Gastrocnemius medialis (tissue), 4 donors: Measurements from ENCODE around the gene CLK2. TPM values are rescaled to one million over a fixed set of nuclear protein-coding genes. Genes with fewer than 3 reads are reported as not detected.

Experiments
- ATAC-seq, 2 donors: fragments of 150-250 bp; one replicate each; pipeline ENCODE4 v1.9.1; 2016
- DNase-seq, 2 donors: peaks; one replicate each; pipeline ENCODE4 v3.0.0-alpha.2; 2019
- H3K27ac ChIP-seq, 4 donors: fragments of 200-600 bp; sonication (generic); 1 replicate in 1 of 4; 2 replicates in 3 of 4; pipeline ENCODE4 v1.5.1; 2016 to 2018; ENCODE audit warnings: mild to moderate bottlenecking in 2 of 4, moderate library complexity in 1 of 4
- H3K27me3 ChIP-seq, 3 donors: fragments of 200-600 bp; sonication (generic) in 2 of 3; 1 replicate in 1 of 3; 2 replicates in 2 of 3; pipeline versions ENCODE4 v1.5.1 to v1.6.0; 2016 to 2019; ENCODE audit warnings: mild to moderate bottlenecking in 1 of 3, moderate library complexity in 1 of 3
- H3K36me3 ChIP-seq, 2 donors: fragments of 200-600 bp; sonication (generic) in 1 of 2; one replicate each; pipeline ENCODE4 v1.5.1; 2017 to 2018
- H3K4me1 ChIP-seq, 2 donors: fragments of 200-600 bp; sonication (generic) in 1 of 2; one replicate each; pipeline ENCODE4 v1.5.1; 2016 to 2017; ENCODE audit warnings: mild to moderate bottlenecking in 2 of 2
- H3K4me3 ChIP-seq, 4 donors: fragments of 200-600 bp; sonication (generic) in 3 of 4; 1 replicate in 1 of 4; 2 replicates in 3 of 4; pipeline ENCODE4 v1.5.1; 2016 to 2019; ENCODE audit warnings: mild to moderate bottlenecking in 2 of 4
- H3K9me3 ChIP-seq, 3 donors: fragments of 200-600 bp; sonication (generic) in 2 of 3; 1 replicate in 1 of 3; 2 replicates in 2 of 3; pipeline ENCODE4 v1.5.1; 2016 to 2019
- CTCF ChIP-seq, 5 experiments: fragments of 450-650 bp in 3 of 5; fragments of 200-600 bp in 2 of 5; sonication (generic) in 2 of 5; IDR thresholded peaks in 4 of 5; conservative IDR thresholded peaks in 1 of 5; 1 replicate in 4 of 5; 2 replicates in 1 of 5; pipeline ENCODE4 v1.5.1; 2016 to 2019; ENCODE audit warnings: antibody characterized with exemption in 5 of 5, mild to moderate bottlenecking in 3 of 5, moderate library complexity in 3 of 5
- POLR2A ChIP-seq, 2 donors: fragments of 450-650 bp; IDR thresholded peaks; one replicate each; pipeline ENCODE4 v1.6.1; 2017; ENCODE audit warnings: antibody characterized with exemption in 2 of 2, mild to moderate bottlenecking in 2 of 2, moderate library complexity in 2 of 2
- in situ Hi-C, 4 donors: fragments of 200-750 bp; cut with MboI; loops; one replicate each; pipeline versions ENCODE4 v1.15.0 to v1.8.0; 2017; ENCODE audit warnings: low sequenced_read_pairs in 4 of 4
- intact Hi-C: fragments of 100-400 bp; cut with DNase I; formaldehyde crosslinking; loops from one replicate; pipeline ENCODE4 v1.15.1; 2023; ENCODE audit warnings: low total_unique reads
- total RNA-seq, 4 donors: library from RNA; depleted of rRNA; stranded (reverse); fragments of >200 nt; gene quantifications; one replicate each; pipeline versions ENCODE4 v1.1.0 to v1.2.3, GENCODE V29; 2016

The CLK2 gene
- total RNA-seq, 4 donors from 2014 or later: 7.1 to 13.1 (median 9.8) TPM

GRCh38 chr1:155285631-155286044 is 12.3 kb upstream of the CLK2 start:
- Histone ChIP-seq H3K27ac (no peak overlapping the region), H3K4me3 (no peak overlapping the region), H3K27me3 (no peaks in the 10 kb centered on the region), H3K4me1 (no peaks in the 10 kb centered on the region), H3K36me3 (no peaks in the 10 kb centered on the region), H3K9me3 (no peaks in the 10 kb centered on the region)
- no peak for ATAC-seq
- DNase-seq: no peak
- in situ Hi-C loops: no loop called here
- TF ChIP-seq POLR2A (IDR thresholded peaks at IDR 0.05) (no peak), CTCF (IDR thresholded peaks at IDR 0.05 in 4 of 5, conservative IDR thresholded peaks at IDR 0.05 in 1 of 5) (no peak)
- intact Hi-C loops: no loop called here

- H3K4me1 ChIP-seq: no peaks in the 10 kb centered on the region
- H3K27me3 ChIP-seq: no peaks in the 10 kb centered on the region
- no peak overlapping the region for H3K27ac ChIP-seq
- DNase-seq (no peak), ATAC-seq (no peak)
- H3K36me3 ChIP-seq: no peaks in the 10 kb centered on the region
- H3K4me3 ChIP-seq: no peak overlapping the region
- TF ChIP-seq POLR2A (IDR thresholded peaks at IDR 0.05): no peak
- no peak for TF ChIP-seq CTCF (IDR thresholded peaks at IDR 0.05 in 4 of 5, conservative IDR thresholded peaks at IDR 0.05 in 1 of 5)
- intact Hi-C loops (no loop called here), in situ Hi-C loops (no loop called here)
- no peaks in the 10 kb centered on the region for H3K9me3 ChIP-seq
Measured at GRCh38 chr1:155285063-155285462, 11.8 kb upstream of the CLK2 start.

DNA sequence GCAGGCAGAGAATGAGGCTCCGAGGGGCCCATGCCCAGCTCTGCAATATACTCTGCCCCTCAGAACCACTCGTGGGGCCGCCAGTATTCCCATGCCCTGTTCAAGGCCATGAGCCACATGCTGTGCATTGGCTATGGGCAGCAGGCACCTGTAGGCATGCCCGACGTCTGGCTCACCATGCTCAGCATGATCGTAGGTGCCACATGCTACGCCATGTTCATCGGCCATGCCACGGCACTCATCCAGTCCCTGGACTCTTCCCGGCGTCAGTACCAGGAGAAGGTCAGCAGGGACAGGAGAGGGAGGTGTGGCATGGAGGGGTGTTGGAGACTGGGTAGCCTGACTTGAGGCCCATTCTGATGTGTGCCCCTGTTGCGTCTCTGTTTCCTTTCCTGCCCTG is 11.2 kb upstream of the CLK2 start:
- Histone ChIP-seq H3K4me1 (no peaks in the 10 kb centered on the region), H3K27ac (no peak overlapping the region), H3K36me3 (no peaks in the 10 kb centered on the region), H3K4me3 (no peak overlapping the region), H3K9me3 (no peaks in the 10 kb centered on the region), H3K27me3 (no peaks in the 10 kb centered on the region)
- in situ Hi-C loops (loop anchor here in 2 of 4 donors (5.0 kb wide), 2 partner anchors 33 to 37 kb away; no protein-coding TSS in a partner anchor), intact Hi-C loops (no loop called here)
- TF ChIP-seq POLR2A (IDR thresholded peaks at IDR 0.05): no peak
- TF ChIP-seq CTCF (IDR thresholded peaks at IDR 0.05 in 4 of 5, conservative IDR thresholded peaks at IDR 0.05 in 1 of 5): no peak
- DNase-seq (no peak), ATAC-seq (no peak)

GRCh38 chr1:155282488-155283091 is 9.3 kb upstream of the CLK2 start:
- Histone ChIP-seq H3K36me3 (no peaks in the 10 kb centered on the region), H3K27ac (no peak overlapping the region), H3K9me3 (no peaks in the 10 kb centered on the region), H3K27me3 (no peaks in the 10 kb centered on the region), H3K4me3 (no peak overlapping the region), H3K4me1 (peaks cover 6 to 7% of the 10 kb centered on the region in 2 donors)
- DNase-seq (no peak), ATAC-seq (no peak)
- in situ Hi-C loops (loop anchor here in 2 of 4 donors (5.0 kb wide), 2 partner anchors 35 kb away; no protein-coding TSS in a partner anchor), intact Hi-C loops (no loop called here)
- TF ChIP-seq CTCF (IDR thresholded peaks at IDR 0.05 in 4 of 5, conservative IDR thresholded peaks at IDR 0.05 in 1 of 5): no peak
- no peak for TF ChIP-seq POLR2A (IDR thresholded peaks at IDR 0.05)

DNA sequence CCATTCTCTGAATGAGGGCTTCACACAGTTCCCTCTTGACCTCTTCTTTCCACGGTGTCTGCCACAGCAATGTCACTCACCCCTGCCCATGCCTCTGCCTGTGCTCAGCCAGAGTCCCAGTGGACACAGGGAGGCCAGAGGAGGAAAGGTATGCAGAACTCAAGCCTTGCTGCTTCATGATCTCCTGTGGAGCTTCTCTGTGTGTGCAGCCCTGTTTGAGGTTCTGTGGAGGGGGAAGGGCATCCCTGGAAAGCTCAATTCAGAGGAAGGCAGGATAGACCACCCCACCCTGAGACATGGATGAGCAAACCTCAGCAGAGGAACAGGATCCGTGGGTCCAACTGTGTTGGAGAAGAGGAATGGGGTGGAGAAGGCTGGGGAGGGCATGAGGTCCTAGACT is 6.0 kb upstream of the CLK2 start:
- no peak for ATAC-seq
- Histone ChIP-seq H3K4me1 (peaks cover 9 to 18% of the 10 kb centered on the region in 2 donors), H3K9me3 (no peaks in the 10 kb centered on the region), H3K4me3 (no peak overlapping the region), H3K36me3 (no peaks in the 10 kb centered on the region), H3K27ac (no peak overlapping the region), H3K27me3 (no peaks in the 10 kb centered on the region)
- intact Hi-C loops (no loop called here), in situ Hi-C loops (no loop called here)
- DNase-seq: no peak
- no peak for TF ChIP-seq POLR2A (IDR thresholded peaks at IDR 0.05)
- no peak for TF ChIP-seq CTCF (IDR thresholded peaks at IDR 0.05 in 4 of 5, conservative IDR thresholded peaks at IDR 0.05 in 1 of 5)
